K562 (cell line): Measurements from ENCODE around the gene PHPT1. TPM values are rescaled to one million over a fixed set of nuclear protein-coding genes. Genes with fewer than 3 reads are reported as not detected.

ENCODE experiments used
- ATAC-seq: fragments of 200-7000 bp; cut with Tn5 transposase; 3 replicates; pipeline ENCODE4 v1.9.1; 2020; ENCODE audit warnings: moderate library complexity
- BruUV-seq: library from RNA; stranded (reverse); fragments of 400-500 nt; replicated peaks from 2 replicates; lab custom pipeline; 2021; lab: Mats Ljungman, UMichigan
- CTCF ChIA-PET: fragments of 300-600 bp; formaldehyde crosslinking; extraction: SDS; loops from one replicate; lab custom pipeline; 2021; ENCODE audit warnings: low intra/inter-chr PET ratio; lab: Yijun Ruan, JAX
- POLR2A ChIA-PET: fragments of 300-600, 350-650 bp; sonication (Branson Sonifier 250); formaldehyde crosslinking; extraction: SDS; loops from one replicate; lab custom pipeline; 2021; ENCODE audit warnings: antibody characterized with exemption, inconsistent platforms; lab: Yijun Ruan, JAX
- DNase-seq, 4 experiments: peaks; one replicate each; pipeline versions ENCODE4 v3.0.0 to v3.0.0-alpha.2; 2011 to 2018; ENCODE audit warnings: low spot score in 3 of 4, mixed read lengths in 3 of 4; ENCODE audit errors: extremely low read depth in 1 of 4
- FAIRE-seq: peaks from 2 replicates; lab custom pipeline; 2011; peaks lifted over from hg19 to GRCh38; lab: Jason Lieb, UNC
- H2AFZ ChIP-seq: 2 replicates; pipeline ENCODE4 v1.6.0; 2011; ENCODE audit warnings: low read depth, low read length, control low read depth, inconsistent platforms
- H3K27ac ChIP-seq: fragments of 200-600 bp; 3 replicates; pipeline ENCODE4 v1.8.0; 2011; ENCODE audit warnings: low read depth, mild to moderate bottlenecking, control low read depth, inconsistent platforms, low read length, moderate library complexity, mixed read lengths; ENCODE audit errors: extremely low read depth
- H3K27me3 ChIP-seq, 2 experiments: fragments of 300-600 bp in 1 of 2; 2 replicates in 1 of 2; 3 replicates in 1 of 2; pipeline versions ENCODE4 v1.6.0 to v1.8.0; 2011; ENCODE audit warnings: inconsistent platforms in 2 of 2, low read length in 2 of 2, mild to moderate bottlenecking in 1 of 2, mixed read lengths in 1 of 2, moderate library complexity in 1 of 2; ENCODE audit not compliant: control insufficient read depth in 2 of 2, insufficient read depth in 2 of 2
- H3K36me3 ChIP-seq: fragments of 300-600 bp; 3 replicates; pipeline ENCODE4 v1.8.0; 2011; ENCODE audit warnings: mild to moderate bottlenecking, low read length, inconsistent platforms; ENCODE audit not compliant: control insufficient read depth, insufficient read depth
- H3K4me1 ChIP-seq, 2 experiments: fragments of 200-600 bp in 1 of 2; replicated peaks in 1 of 2; 2 replicates in 1 of 2; 3 replicates in 1 of 2; pipeline versions ENCODE4 v1.5.1 to v1.8.0; 2011; ENCODE audit warnings: inconsistent platforms in 2 of 2, low read length in 2 of 2, mild to moderate bottlenecking in 1 of 2, mixed read lengths in 1 of 2, moderate library complexity in 1 of 2; ENCODE audit not compliant: control insufficient read depth in 2 of 2, insufficient read depth in 2 of 2
- H3K4me2 ChIP-seq: 2 replicates; pipeline ENCODE4 v1.6.1; 2011; ENCODE audit warnings: low read length, control low read depth, inconsistent platforms, mixed read lengths; ENCODE audit not compliant: insufficient read depth
- H3K4me3 ChIP-seq: fragments of 200-600 bp; sonication (generic), shearing (Covaris generic); 2 replicates; pipeline ENCODE4 v1.5.1; 2016; ENCODE audit warnings: control low read depth, inconsistent platforms
- H3K79me2 ChIP-seq: fragments of 200-600 bp; 3 replicates; pipeline ENCODE4 v1.8.0; 2011; ENCODE audit warnings: low read length, inconsistent platforms; ENCODE audit not compliant: control insufficient read depth, insufficient read depth
- H3K9ac ChIP-seq, 2 experiments: 2 replicates each; pipeline versions ENCODE4 v1.6.0 to v1.6.1; 2011; ENCODE audit warnings: low read depth in 2 of 2, low read length in 2 of 2, control low read depth in 1 of 2, inconsistent platforms in 1 of 2, mild to moderate bottlenecking in 1 of 2, mixed read lengths in 1 of 2; ENCODE audit not compliant: insufficient read depth in 1 of 2
- H3K9me1 ChIP-seq: one replicate; pipeline ENCODE4 v1.6.0; 2011; ENCODE audit warnings: inconsistent platforms, mild to moderate bottlenecking, low read length, moderate library complexity; ENCODE audit not compliant: control insufficient read depth, insufficient read depth
- H3K9me3 ChIP-seq: replicated peaks from 2 replicates; pipeline ENCODE4 v1.5.1; 2011; ENCODE audit warnings: low read depth, low read length, inconsistent platforms; ENCODE audit not compliant: control insufficient read depth, insufficient read depth
- H4K20me1 ChIP-seq: replicated peaks from 2 replicates; pipeline ENCODE4 v1.6.1; 2011; ENCODE audit warnings: low read length, inconsistent platforms, mixed read lengths; ENCODE audit not compliant: control insufficient read depth, insufficient read depth
- CBFA2T3 ChIP-seq: fragments of 450-650 bp; IDR thresholded peaks from 2 replicates; pipeline ENCODE4 v1.6.1; 2017
- CBFB ChIP-seq: sonication (generic); formaldehyde crosslinking; IDR thresholded peaks from 2 replicates; pipeline ENCODE4 v1.4.0; 2020; ENCODE audit warnings: mild to moderate bottlenecking, missing genetic modification reagents
- CEBPB ChIP-seq: fragments of 450-650 bp; IDR thresholded peaks from 2 replicates; pipeline ENCODE4 v1.6.1; 2016; ENCODE audit warnings: missing genetic modification characterization, missing compliant biosample characterization
- CREB1 ChIP-seq, 2 experiments: sonication (generic) in 1 of 2; formaldehyde crosslinking in 1 of 2; IDR thresholded peaks; 2 replicates each; pipeline versions ENCODE4 v1.6.1 to v1.8.0; 2012 to 2022; ENCODE audit warnings: inconsistent platforms in 1 of 2, mild to moderate bottlenecking in 1 of 2, missing genetic modification reagents in 1 of 2, moderate library complexity in 1 of 2
- HDAC2 ChIP-seq: fragments of 450-650 bp; IDR thresholded peaks from 2 replicates; pipeline ENCODE4 v1.6.1; 2016; ENCODE audit warnings: mild to moderate bottlenecking
- HLTF ChIP-seq: fragments of 450-650 bp; IDR thresholded peaks from 2 replicates; pipeline ENCODE4 v1.6.1; 2016
- HMBOX1 ChIP-seq: sonication (generic); IDR thresholded peaks from 2 replicates; pipeline ENCODE4 v1.6.1; 2016
- JUNB ChIP-seq: fragments of 450-650 bp; formaldehyde crosslinking; conservative IDR thresholded peaks from 2 replicates; pipeline ENCODE4 v1.4.0; 2020; ENCODE audit warnings: mild to moderate bottlenecking
- KAT7 ChIP-seq: sonication (generic); formaldehyde crosslinking; IDR thresholded peaks from 2 replicates; pipeline ENCODE4 v1.8.0; 2022; ENCODE audit warnings: missing genetic modification reagents, mild to moderate bottlenecking, borderline replicate concordance
- MAFK ChIP-seq: IDR thresholded peaks from 2 replicates; pipeline ENCODE4 v1.6.1; 2011; ENCODE audit warnings: low read length, improper control_type of control experiment
- NCOR1 ChIP-seq: fragments of 450-650 bp; IDR thresholded peaks from 2 replicates; pipeline ENCODE4 v1.6.1; 2016; ENCODE audit warnings: mild to moderate bottlenecking, moderate library complexity
- NR1H2 ChIP-seq: sonication (generic); formaldehyde crosslinking; IDR thresholded peaks from 2 replicates; pipeline ENCODE4 v1.4.0; 2020; ENCODE audit warnings: mild to moderate bottlenecking, missing genetic modification reagents
- PHF21A ChIP-seq: fragments of 450-650 bp; IDR thresholded peaks from 2 replicates; pipeline ENCODE4 v1.6.1; 2017; ENCODE audit warnings: low read depth, borderline replicate concordance
- ZNF12 ChIP-seq: sonication (generic); formaldehyde crosslinking; IDR thresholded peaks from 2 replicates; pipeline ENCODE4 v1.4.0; 2020; ENCODE audit warnings: mild to moderate bottlenecking, missing genetic modification reagents
- ZNF24 ChIP-seq: fragments of 450-650 bp; IDR thresholded peaks from 2 replicates; pipeline ENCODE4 v1.6.1; 2016
- ZNF253 ChIP-seq: fragments of 250-450 bp; sonication (Bioruptor Pico); conservative IDR thresholded peaks from 2 replicates; pipeline ENCODE4 v1.6.1; 2021; ENCODE audit warnings: mild to moderate bottlenecking
- ZNF354B ChIP-seq: fragments of 250-450 bp; sonication (Bioruptor Pico); IDR thresholded peaks from 2 replicates; pipeline ENCODE4 v1.4.0; 2020
- ZNF592 ChIP-seq: fragments of 450-650 bp; IDR thresholded peaks from 2 replicates; pipeline ENCODE4 v1.6.1; 2017; ENCODE audit warnings: antibody characterized with exemption, mild to moderate bottlenecking
- WGBS: fragments of 100-300 bp; shearing (Covaris generic); methylation state at CpG from one replicate; pipeline ENCODE4 v1.1.6; 2016; ENCODE audit warnings: low coverage, mixed read lengths; ENCODE audit not compliant: insufficient coverage; ENCODE audit errors: missing lambda C conversion rate; 5-methylcytosine and 5-hydroxymethylcytosine counted together
- in situ Hi-C: fragments of 300-500 bp; cut with MboI; formaldehyde crosslinking; loops from 4 replicates; pipeline ENCODE4 v1.15.0; 2018; ENCODE audit warnings: inconsistent platforms, mixed read lengths
- intact Hi-C: fragments of 100-400 bp; cut with micrococcal nuclease; formaldehyde crosslinking; loops from 2 replicates; pipeline ENCODE4 v1.14.2; 2022
- polyA plus RNA-seq, 8 experiments: library from polyadenylated mRNA; depleted of rRNA in 4 of 8; stranded (reverse) in 5 of 8; unstranded in 3 of 8; fragments of >200 nt; fragmentation: Nextera tagmentation in 2 of 8; fragmentation: Illumina TruSeq in 1 of 8; extraction: Ambion mirVana in 2 of 8; extraction: Trizol in 1 of 8; gene quantifications; 2 replicates each; pipeline versions ENCODE4 v1.2.1 to v1.2.3, GENCODE V29; 2011 to 2014; ENCODE audit warnings: inconsistent platforms in 1 of 8, missing spikeins in 1 of 8
- total RNA-seq, 7 experiments: library from RNA; depleted of rRNA in 6 of 7; stranded (reverse); fragments of >200 nt in 6 of 7; fragmentation: Illumina TruSeq in 2 of 7; extraction: Trizol in 2 of 7; gene quantifications; 2 replicates each; pipeline versions ENCODE4 v1.2.1 to v1.2.3, GENCODE V29; 2011 to 2021; ENCODE audit warnings: low replicate concordance in 1 of 7

PHPT1 gene
- total and polyA plus RNA-seq, 9 of the 15 experiments (the other 6 are each of a cell fraction or from before 2014, with no cell fraction given), result 20.9 to 166 (median 129) TPM

DNA sequence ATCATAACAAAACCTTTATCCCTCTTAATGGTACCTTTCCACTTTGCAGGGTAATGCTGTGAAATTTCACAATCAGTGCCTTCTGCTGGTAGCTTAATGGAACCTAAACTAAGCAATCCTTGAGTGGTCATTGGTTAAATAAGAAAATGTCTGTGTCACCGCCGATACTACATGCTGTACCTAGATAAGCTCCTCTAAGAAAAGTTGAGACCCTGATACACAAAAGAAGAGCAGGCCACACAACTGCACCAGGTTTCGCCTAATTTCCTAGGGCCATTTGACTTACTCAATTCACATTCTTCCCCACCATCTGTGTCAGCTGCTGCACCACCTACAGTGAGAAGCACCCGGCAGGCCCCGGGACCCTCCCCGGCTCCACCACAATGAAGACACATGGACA lies 25.9 kb downstream of the PHPT1 start (continued):
- TF ChIP-seq CBFA2T3 (peak; percentile 93), MAFK (peak; percentile 47), KAT7 (no peak), CREB1 (IDR thresholded peaks at IDR 0.05) (no peak), CREB1 (CRISPR knock-in tag; IDR thresholded peaks at IDR 0.05) (no peak), ZNF253 (CRISPR knock-in tag) (no peak), HMBOX1 (peak; percentile 68; the same call in 1 of the 2 replicates), HLTF (no peak), HDAC2 (peak; percentile 55; the same call in 1 of the 2 replicates), NCOR1 (peak; percentile 66), PHF21A (peak; percentile 88; the same call in 1 of the 2 replicates)
- TF ChIP-seq, all 486 proteins: peak for 45

GRCh38 chr9:136876476-136876875 lies 27.3 kb downstream of the PHPT1 start:
- BruUV-seq, result no TSS peak
- intact Hi-C loops (no loop called here), in situ Hi-C loops (no loop called here)
- no peak for FAIRE-seq
- Histone ChIP-seq H3K4me3 (no peak overlapping the region), H4K20me1 (no peaks in the 10 kb centered on the region), H3K79me2 (no peaks in the 10 kb centered on the region), H3K9ac (peak overlapping the region in 1 of 2 experiments; percentile 75; a peak in 1 of 4 replicates), H3K4me1 (peaks cover 7 to 21% of the 10 kb centered on the region in 2 experiments), H3K27ac (no peak overlapping the region), H2AFZ (no peak overlapping the region), H3K4me2 (no peak overlapping the region), H3K27me3 (no peaks in the 10 kb centered on the region), H3K9me1 (no peaks in the 10 kb centered on the region), H3K36me3 (no peaks in the 10 kb centered on the region), H3K9me3 (no peaks in the 10 kb centered on the region)
- POLR2A ChIA-PET, result interaction anchor here (1.6 kb wide), 2 partner anchors 10 to 11 kb away, joined by 9 to 11 read pairs; partner anchors contain the start of genes EDF1 and TRAF2
- CTCF ChIA-PET, result no interaction called here
- no peak for DNase-seq
- WGBS, result 65% methylated on average over 5 of the region's 5 CpGs
- ATAC-seq, result no peak
- TF ChIP-seq ZNF354B, result no peak
- no peak for TF ChIP-seq ZNF592
- no peak for TF ChIP-seq CEBPB (tag)
- TF ChIP-seq NCOR1, result no peak
- TF ChIP-seq ZNF24, result no peak
- no peak for TF ChIP-seq NR1H2 (CRISPR knock-in tag)
- TF ChIP-seq CBFB, result no peak
- TF ChIP-seq JUNB (CRISPR knock-in tag), result no peak
- no peak for TF ChIP-seq ZNF12 (CRISPR knock-in tag)
